ENCODE data around the gene MCRIP1.

The MCRIP1 gene

DNA sequence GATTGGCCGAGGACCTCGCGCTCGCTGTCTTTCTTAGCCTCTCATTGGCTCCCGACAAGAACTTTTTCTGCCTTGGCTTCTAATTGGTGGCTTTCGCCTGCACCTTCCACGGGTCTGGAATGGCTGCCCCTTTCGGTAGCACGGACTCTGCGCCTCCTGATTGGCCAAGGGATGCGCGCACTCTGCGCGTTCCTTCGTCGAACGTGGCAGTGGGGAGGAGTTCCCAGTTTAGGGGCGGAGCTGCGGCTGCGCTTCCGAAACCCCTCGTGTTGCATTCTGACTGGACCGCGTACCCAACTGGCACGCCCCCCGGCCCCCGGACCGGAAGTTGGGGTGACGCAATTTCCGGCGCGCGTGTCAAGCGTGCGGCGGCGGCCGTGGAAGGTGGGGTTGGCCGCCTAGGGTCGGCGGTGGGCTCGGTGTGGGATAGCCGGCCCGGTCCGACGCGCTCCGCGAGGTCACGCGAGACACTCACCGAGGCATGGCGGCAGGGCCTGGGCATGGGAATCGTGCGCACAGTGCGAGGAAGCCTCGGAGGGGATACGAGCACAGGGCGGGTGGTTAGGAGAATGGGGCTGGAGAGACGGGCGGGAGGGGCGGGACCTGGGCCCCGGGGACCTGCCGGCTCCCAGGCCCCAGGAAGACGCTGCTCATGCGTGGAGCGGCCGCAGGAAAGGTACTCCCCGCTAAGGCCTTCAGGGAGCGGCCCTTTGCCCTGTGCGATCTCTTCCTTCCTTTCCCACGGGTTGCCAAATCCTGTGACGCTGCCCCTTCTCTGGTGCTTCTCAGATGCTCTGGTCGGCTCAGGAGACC, 27.9 kb upstream of the MCRIP1 start:
- peak; percentile 98 for DNase-seq

DNA sequence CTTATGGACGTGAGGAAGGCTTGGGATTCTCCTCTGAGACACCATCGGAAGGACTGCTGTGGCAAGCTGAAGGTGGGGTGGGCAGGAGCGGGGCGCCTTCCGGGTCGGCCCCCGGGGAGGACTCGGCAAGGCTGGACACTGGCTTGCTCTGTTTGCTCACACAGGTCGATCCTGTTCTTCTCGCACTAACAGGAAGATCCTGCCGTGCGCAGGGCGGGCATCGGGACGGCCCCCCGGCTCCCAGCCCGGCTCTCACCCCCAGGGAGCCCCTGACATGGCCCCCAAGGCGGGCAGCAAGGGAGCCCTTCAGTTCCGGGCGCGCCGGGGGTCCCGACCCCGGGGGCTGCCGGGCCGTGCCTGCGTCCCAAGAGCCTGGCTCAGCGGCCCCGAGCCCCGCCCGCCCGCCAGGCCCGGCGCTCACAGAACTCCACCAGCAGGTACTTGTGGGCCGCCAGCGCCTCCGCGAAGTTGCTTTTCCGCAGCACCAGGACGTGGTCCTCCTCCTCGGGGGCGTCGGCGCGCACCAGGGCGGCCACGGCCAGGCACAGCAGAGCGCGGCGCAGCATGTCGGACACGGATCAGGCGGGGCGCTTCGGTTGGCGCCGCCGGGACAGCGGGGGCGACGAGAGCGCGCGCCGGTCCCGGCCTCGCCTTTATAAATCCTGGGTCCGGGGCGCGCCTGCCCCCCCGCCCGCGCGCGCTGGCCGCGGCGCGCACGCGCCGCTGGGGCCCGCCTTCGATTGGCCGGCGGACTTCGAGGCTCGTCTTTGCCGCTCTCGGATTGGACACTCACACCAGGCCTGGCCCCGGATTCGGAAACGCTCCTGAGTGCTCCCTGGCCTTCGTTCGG, 27.0 kb upstream of the MCRIP1 start, which contains the start of gene P4HB:
Gene P4HB, minus strand, starts transcription at position 630 of the 850 bp plus-strand sequence. Its CDS starts 64 bp downstream, at position 566.
- no peak for DNase-seq

DNA sequence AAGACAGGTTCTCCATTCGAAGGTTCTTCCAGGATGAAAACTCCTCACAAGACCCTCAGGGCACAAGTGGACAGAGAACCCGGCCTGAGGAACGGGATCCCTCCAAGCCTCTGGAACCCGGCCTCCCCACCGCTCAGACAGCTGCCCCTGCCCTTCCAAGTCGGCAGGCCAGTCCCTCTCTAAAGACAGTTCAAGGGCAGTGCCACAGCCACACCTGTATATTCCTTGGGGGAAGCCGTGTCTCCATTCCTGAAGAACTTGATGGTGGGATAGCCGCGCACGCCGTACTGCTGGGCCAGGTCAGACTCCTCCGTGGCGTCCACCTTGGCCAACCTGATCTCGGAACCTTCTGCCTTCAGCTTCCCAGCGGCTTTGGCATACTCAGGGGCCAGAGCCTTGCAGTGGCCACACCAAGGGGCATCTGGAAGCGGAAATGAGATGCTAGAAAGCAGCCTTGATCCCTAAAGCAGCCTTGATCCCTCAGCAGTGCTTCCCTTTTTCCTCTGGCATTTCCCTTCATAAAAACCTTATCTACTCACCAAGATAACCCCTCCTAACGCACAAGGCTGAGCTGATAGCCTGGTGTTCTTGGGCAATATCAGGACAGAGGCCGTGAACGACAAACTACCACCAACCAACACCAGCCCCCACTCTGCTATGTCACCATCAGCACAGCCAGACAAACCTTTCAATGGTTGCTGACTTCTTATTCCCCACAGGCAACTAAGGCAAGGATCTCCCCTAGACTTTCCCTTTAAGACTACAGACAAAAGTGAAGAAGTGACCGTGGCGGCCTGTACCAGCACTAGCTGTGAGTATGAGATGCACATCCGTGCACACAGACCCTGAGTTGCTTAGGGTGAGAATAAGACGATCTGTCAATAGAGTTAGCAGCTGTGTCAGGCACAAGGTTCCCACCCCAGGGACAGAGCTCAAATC, 26.1 kb upstream of the MCRIP1 start:
- no peak for DNase-seq

DNA sequence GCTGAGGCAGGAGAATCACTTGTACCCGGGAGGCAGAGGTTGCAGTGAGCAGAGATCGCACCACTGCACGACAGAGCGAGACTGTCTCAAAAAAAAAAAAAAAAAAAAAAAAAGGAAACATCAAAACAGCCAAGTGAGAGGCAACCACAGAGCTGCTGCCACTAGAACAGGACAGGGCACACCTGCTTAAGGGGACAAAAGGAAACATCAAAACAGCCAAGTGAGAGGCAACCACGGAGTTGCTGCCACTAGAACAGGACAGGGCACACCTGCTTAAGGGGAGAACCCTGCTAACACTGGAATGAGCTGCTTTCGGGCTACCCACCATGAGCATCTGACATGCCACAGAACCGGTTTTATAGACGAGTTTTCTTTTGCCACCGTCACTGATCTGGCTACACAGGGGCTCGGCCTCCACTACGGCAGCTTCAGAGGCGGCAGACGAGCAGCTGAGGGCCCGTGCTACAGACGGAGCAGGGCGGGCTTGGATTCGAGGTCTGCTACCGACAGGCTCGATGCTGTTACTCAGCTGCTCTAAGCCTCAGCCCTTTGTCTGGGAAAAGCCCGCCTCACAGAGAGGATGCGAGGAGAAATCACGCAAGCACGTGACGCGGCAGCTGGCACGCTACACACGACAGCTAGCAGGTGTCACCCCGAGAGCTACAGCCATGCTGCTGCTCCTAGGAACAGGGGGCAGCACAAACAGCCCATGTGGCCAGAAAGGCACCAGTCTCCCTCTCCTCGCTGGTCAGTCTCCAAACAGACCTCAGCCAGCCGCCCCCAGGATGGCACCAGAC, 25.3 kb upstream of the MCRIP1 start:
- DNase-seq: no peak

DNA sequence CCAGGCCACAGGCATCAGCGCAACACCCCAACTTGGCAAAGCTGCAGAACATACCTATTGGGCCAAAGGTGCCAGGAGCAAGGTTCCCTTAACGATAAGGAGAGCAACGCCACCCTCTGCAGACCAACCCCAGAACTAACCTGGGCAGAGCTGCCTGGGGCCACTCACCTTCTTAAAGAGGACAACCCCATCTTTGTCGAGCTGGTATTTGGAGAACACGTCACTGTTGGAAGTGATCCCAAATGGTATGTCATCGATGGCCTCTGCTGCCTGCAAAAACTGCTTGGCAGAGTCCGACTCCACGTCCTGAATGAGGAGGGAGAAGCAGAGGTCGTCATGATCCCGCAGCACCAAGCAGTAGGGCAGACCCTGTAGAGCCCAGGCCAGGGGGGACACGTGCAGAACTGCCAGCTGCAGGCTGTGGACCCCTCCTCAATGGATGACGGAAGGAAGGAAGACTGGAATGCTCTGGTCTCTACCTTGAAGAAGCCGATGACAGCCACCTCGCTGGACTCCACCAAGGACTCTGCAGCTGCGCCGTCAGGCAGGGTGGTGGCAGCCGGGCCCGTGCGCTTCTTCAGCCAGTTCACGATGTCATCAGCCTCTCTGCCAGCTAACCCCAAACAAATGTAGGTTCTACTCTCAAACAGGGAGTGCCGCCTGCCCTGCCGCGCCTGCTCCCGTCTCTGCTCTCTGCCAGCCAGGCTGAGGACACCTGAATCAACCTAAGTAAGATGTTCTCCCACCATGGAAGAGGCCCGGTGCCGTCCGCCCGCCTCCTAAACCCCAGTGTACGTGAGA, 22.1 kb upstream of the MCRIP1 start:
- no peak for DNase-seq

DNA sequence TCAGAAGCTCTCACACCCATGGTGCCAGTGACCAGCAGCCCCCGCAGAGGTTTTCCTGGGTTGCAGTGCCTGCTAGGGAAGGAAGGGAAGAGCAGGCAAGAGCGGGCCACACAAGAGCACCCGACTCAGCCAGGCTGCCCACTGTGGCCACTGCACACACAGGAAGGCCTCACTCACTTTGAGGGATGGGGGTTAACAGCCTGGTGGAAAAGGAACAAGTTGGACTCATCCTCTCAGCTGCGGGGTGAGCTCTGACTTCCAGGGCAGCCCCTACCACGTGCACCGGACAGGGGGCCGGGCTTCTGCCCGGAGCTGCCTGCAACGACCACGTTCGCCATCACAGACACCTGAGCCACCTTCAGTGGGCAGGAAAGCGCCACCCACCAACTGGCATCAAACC, 19.1 kb upstream of the MCRIP1 start:
- no peak for DNase-seq

DNA sequence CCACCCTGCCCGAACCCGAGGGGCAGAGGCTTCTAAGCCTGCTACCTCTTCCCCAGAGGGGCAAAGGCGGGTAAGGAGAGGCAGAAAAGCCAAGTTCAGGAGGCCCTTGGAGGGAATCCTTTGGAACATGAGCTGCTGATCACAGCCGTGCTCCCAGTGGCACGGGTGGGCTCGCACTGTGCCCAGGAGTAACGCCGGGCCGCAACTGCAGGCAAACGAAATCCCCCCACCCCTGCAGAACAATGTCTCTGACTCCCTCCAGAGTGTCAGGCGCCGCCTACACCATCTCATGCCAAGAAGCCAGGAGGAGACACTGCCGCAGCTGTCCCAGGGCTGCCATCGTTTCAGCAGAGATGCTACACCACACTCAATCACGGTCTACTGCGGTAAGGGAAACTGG, 18.3 kb upstream of the MCRIP1 start:
- no peak for DNase-seq

DNA sequence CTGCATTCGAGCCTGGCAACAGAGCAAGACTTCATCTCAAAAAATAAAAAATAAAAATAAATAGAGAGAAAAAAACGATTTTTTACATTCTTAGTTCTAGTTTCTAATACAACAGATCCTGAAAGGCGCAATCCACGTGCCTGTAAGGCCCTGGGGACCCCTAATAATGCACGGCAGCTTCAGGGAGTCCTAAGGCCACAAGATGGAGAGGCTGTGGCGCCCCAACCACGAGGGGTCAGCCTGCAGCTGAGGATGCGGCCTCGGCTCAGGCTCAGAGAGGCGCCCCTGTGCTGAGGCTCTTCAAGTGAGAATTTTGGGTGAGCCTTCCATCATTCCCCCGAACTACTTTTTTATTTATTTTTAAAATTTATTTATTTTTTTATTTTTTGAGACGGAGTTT, 16.4 kb upstream of the MCRIP1 start:
- DNase-seq: no peak

DNA sequence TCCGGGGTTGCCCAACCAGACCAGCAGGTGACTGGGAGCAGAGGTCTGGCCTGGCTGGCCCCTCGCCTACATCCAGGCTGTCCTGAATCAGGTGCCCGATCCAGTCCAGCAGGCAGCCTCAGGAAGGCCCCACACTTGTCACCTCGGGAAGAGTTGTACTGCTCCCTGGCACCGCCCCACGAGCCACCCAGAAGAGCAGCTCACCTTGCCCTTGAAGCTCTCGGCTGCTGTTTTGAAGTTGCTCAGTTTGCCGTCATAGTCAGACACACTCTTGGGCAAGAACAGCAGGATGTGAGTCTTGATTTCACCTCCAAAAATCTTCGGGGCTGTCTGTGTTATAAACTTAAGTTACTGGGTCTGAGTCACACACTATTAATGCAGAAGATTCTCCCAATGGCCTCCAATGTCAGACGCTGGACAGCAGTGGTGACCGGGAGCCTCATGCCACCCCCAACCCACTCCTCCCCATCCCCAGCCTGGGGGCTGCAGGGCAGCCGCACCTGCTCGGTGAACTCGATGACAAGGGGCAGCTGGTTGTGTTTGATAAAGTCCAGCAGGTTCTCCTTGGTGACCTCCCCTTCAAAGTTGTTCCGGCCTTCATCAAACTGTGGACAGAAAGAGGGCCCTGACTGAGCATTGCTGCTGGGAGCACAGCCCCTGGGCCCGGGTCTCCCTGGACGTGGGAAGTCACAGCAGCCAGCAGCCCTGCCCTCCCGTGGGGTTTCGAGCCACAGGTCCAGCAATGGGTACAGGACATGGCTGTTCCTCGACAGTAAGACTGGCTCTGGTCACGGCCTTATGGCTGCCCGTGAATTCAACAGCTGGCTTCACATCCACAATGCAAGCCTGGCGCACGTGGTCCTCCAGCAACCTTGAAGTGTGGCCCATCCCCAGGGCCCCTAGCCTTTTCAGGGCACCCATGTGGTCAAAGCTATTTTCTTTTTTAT, 13.9 kb upstream of the MCRIP1 start:
- DNase-seq: no peak

DNA sequence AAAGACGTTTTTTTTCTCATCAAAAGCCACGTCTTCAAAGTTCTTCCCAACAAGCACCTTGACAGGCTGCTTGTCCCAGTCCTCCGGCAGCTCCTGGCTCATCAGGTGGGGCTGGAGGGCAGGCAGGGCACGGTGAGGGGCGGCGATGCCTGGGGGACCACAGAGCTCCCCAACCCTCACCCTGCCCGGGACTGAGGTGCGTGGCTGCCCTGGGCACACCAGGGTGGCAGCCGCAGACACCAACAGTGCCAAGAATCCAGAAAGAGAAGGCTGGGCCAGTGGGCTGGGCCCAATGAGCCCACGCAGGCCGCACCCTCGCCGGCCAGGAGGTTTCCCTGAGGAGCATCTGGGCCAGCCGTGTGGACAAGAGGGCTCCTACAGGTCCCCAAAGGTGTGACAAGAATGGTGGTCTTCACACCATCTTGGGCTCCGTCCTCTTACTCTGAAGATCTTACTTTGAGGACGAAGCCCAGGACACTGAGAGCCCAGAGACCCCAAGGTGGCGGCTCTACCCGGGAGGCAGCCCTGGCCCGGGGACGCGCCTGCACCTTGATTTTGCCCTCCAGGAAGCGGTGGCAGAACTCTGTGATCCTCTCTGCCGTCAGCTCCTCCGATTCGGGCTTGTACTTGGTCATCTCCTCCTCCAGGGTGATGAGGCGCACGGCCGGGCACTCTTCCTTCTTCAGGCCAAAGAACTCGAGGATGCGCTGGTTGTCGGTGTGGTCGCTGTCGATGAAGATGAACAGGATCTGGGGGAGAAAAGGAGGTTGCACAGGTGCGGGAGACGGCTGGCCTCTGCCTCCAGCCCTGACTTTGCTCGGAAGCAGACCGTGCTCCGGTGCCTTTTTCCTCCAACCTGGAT, 13.0 kb upstream of the MCRIP1 start:
- DNase-seq: no peak

DNA sequence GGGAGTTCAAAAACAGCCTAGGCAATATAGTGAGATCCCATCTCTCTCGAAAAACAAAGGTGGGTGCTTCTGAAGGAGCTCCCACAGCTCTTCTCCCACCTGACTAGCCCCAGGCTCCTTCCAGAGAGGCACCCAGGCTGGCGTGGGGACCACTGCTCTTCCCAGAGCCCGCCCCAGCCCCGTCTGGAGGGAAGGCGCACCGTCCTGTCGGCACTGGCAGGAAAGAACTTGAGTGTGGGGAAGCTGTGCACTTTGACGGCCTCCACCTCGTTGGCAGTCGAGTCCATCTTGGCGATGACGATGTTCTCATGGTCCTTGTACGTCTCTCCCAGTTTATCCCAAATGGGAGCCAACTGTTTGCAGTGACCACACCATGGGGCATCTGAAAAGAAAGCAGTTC, 12.3 kb upstream of the MCRIP1 start:
- DNase-seq: no peak

DNA sequence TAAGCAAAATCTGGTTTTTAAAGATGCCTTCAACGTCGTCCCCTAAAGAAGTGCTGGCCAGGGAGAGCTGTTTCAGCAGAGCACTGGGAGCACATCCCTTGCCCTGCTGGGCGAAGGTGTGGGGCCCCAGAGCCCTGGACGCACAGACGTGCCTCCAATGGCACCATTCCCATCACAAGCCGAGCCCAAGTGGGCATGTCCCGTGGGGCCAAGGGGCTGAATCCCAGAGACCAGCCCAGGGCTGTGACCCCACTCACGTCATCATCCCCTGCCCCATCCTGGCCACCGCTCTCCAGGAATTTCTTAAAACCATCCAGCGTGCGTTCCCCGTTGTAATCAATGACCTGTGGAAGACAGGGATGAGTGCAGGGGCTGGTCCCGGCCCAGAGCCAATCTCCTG, 11.8 kb upstream of the MCRIP1 start:
- no peak for DNase-seq

DNA sequence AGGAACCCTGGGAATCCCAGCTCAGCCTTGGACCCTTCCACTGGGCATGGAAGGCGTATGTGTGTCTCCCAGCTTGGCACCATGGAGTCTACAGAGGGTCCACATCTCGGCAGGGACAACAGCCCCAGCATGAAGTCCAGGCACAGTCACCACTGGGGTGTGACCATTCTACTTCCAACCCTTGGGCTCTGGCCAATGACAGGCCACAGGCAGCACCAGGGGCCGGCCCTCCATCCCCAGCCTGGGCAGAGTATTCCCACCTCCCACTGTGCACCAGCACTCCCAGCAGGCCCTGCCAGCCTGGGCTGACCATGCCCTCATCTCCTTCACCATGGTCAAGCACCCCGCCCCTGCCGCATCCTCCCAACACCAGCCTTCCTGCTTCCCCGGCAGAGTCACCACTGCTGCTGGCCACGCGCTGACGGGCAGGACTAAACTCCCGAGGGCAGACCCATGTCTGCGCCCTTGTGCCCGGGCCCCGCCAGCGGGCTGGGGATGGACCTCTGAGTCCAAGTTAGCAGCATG, 11.3 kb upstream of the MCRIP1 start:
- no peak for DNase-seq

DNA sequence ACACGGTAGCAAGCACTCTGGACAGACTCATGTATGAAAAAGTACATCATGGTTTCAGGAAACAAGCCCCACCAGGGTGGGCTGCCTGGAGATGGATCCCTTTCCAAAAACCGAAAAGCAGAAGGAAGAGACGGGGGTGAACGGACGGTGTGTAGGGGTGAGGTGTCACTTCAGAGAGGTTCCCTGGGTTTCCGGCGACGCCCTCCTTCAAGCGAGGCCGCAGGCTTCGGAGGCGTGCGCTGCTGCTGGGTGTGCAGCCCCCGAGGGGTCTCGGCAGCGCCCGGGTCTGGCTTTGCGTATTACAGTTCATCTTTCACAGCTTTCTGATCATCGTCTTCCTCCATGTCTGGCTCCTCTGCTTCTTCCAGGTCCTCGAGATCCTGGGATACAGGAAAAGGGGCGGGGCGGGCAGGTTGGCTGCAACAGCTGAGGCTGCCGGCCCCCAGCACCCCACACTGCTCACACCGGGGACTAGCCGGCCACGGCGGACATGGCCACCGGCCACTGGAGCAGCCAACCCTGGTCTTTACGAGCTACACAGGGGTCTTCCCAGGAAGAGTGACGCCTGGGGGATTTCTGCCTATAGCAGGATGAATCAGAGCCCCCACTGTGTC, 10.7 kb upstream of the MCRIP1 start:
- no peak for DNase-seq

DNA sequence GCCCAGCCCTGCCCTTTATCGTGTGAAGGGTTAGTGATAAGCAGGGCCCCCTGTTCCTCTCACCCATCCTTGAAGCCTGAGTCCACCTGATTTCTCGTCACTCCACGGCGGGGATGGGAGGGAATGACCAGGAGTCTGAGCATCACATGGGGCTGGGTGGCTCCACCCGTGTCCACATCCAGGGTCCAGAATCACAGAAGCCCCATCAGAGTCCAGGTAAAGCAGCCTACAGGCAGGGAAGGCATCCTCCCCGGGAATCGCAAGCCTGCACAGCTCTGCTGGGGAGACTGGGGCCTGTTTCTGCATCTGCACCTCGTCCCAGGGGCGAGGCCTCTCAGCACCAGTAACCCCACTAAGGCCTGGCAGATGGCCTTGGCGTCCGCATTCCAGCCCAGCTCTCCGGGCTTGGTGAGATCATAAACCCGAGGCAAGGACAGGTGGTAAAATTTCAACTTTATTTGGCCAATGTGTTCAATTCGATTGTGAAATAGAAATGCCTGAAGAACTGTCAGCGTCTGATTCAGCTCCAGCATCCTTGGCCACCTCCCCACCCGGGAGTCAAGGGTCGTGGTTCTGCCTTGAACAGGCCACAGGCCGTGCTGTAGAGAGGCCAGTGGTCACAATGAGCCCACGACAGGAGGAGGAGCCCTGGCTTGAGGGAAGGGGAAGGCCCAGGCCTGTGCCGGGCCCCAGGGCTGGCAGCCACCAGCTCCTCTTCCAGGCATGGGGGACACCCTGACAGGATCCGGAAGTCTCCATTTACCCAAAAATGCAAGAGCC, 9.8 kb upstream of the MCRIP1 start:
- no peak for DNase-seq

DNA sequence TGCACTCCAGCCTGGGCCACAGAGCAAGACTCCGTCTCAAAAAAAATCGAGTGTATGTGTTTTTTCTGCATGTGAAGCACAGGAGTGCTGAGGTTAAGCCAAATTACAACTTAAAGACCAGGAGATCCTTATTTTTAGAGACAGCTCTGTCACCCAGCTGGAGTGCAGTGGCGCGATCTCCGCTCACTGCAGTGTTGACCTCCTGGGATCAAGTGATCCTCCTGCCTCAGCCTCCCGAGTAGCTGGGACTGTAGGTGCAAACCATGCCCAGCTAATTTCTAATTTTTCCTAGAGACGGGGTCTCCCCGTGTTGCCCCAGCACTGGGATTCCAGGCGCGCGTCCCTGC, 9.3 kb upstream of the MCRIP1 start:
- no peak for DNase-seq

DNA sequence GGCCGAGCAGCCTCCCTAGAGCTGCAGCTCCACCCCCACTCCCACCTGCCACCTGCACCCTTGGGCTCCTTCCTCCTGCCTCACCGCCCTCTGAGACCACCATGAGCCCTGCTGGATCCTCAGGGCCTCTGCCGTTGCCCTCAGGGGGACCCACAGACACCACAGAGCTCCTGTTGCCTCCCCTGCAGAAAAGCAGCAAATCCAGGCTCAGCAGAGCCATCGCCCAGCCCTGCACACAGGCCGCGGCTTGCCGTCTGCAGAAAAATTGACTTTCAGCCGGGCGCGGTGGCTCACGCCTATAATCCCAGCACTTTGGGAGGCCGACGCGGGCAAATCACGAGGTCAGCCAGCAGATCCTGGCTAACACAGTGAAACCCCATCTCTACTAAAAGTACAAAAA, 8.8 kb upstream of the MCRIP1 start:
- DNase-seq: no peak

Data from activated CD4-positive, alpha-beta T cell treated with anti-CD3 and anti-CD28 coated beads, Interleukin-2, amount 50 U/mL, for 4 hours (primary cell).